Epithelial cell of prostate (primary cell): ENCODE data around the gene EVA1C.
"Not testable (repeated sequence)": the region's sequence is repeated elsewhere in the genome, so short reads cannot be mapped to it uniquely, and the experiment has no call there.

Source experiments
- DNase-seq: peaks from one replicate; pipeline ENCODE4 v3.0.0-alpha.2; 2011; ENCODE audit warnings: low read depth, low spot score
- H3K27ac ChIP-seq: fragments of 450-650 bp; 2 replicates; pipeline ENCODE4 v1.5.1; 2017; ENCODE audit warnings: mild to moderate bottlenecking

Gene EVA1C

DNA sequence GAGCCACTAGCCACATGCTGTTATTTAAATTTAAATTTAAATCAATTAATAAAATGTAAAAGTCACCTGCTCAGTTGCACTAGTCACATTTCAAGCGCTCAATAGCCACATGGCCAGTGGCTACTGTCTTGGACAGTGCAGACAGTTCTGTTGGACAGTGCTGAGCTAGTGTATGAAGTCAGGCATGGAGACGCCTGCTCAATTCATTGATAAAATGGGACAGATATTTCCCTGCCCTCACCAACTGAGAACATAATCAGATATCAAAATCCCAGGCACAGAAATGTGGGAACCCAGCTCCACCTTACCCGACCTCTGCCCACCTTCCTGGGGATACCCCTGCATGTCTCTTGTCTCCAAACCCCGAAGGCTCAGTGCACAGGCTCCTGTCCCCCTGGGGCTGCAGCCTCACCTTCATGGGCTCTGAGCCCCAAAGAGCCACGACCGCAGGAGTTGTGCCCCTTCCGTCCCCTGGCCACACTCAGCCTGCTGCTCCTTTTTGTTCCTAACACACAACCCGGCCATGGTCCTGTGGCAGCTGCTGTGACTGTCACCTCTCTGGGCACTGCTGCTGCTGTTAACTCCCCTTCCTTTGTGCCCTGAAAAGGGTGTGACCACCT, 109.3 kb downstream of the EVA1C start:
- no peak overlapping the region for H3K27ac ChIP-seq
- DNase-seq, result no peak

DNA sequence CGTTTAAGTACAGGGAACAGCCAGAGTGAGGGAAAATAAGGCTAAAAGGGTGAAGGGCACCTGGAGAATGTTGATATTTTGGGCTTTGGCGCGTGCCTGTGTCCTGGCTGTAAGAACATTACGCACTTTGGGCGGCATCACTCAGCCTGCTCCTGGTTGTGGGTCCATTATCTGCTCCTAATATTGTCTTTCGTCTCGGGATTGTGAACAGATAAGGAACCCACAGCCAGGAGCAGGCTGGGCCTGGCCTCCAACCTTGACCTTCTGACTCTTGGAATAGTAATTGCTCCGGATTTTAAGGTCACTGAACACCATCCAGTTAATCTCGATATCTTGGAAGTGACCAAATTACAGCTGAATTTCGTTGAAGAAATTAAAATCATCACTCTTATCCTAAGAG, 111.0 kb downstream of the EVA1C start:
- no peak for DNase-seq
- H3K27ac ChIP-seq, result no peak overlapping the region

DNA sequence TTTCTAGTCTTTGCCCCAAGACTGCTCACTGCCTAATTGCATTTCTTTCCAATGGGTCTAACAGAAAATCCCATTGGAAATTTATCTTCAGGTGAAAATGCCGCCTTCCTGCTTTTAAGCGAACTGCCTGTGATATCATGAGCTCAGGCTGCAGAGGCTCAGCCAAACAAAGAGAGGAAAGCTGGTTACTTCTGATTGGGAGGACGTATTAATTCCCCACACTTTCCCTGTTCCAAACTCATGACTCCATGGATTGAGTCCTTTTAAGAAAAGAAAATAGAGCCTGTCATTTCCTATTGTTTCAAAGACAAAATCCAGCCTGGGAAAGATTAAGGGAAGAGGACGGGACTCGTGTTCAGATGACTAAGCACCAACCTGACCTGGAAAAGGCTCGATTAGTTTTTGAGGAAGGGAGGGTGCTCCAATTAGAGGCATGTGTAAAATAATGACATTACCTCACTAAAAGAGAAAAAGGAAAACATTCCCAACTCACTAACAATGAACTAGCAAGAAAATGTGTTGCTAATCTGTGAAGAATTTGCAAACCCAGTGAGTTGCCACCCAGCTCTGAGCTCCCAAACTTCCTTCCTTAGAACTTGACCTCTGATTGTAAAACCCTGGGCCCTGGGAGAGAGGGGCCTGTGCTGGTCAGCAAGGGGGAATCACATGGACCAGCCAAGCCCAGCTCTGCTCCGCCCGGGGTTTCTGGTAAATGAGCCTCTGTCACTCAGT, 111.6 kb downstream of the EVA1C start:
- DNase-seq, result no peak
- H3K27ac ChIP-seq, result peak overlapping the region; percentile 24

DNA sequence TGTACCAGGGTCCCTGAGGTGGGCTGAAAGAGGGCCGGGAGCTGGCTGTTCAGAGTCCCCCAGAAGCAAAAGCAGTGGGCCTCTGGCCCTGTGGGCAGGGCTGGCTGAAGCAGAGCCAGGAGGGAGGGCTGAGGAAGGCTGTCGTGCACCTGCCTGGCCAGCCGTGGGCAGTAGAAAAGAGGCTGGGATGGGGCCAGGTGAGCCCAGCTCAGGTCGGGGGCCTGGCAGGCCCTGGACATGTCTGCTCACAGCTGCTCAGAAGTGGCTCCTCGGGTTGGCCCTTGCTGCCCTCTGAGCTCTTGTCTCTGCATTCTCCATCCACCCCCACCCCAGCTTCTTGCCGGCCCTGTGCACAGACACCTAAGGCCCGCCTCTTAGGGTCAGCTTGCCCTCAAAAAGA, 112.8 kb downstream of the EVA1C start:
- DNase-seq, result no peak
- no peak overlapping the region for H3K27ac ChIP-seq

DNA sequence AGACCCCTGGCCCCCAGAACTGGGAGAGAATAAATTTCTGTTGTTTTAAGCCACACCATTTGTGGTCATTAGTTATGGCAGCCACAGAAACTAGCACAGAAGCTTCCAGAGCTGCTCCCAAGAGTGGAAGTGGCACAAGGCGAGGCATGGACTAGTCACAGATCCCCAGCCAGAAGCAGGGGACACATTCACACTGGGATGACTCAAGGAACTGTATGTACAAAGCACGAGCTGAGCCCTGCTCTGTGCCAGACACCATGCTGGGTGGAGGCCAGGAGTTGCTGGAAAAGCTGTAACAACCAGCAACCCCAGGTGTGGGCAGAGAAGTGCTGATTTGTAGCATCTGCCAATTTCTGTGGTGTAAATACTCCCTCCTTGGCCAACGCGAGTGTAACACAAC, 117.2 kb downstream of the EVA1C start:
- no peak for DNase-seq
- peak overlapping the region; percentile 16 for H3K27ac ChIP-seq

DNA sequence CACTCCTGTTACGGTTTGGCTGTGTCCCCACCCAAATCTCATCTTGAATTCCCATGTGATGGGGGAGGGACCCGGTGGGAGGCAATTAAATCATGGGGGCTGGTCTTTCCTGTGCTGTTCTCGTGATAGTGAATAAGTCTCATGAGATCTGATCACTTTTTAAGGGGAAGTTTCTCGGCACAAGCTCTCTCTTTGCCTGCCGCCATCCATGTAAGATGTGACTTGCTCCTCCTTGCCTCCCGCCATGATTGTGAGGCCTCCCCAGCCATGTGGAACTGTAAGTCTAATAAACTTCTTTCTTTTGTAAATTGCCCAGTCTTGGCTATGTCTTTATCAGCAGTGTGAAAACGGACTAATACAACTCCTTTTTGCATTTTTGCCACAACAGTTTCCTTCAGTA, 118.3 kb downstream of the EVA1C start:
- not testable (repeated sequence) for H3K27ac ChIP-seq, DNase-seq

DNA sequence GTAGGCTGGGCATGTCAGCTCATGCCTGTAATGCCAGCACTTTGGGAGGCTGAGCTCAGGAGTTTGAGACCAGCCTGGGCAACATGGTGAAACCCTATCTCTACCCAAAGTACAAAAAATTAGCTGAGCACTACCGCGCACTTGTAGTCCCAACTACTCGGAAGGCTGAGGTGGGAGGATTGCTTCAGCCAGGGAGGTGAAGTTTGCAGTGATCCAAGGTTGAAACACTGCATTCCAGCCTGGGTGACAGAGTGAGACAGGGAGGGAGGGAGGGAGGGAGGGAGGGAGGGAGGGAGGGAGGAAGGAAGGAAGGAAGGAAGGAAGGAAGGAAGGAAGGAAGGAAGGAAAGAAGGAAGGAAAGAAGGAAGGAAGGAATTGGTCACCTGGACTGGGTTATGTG, 119.1 kb downstream of the EVA1C start:
- not testable (repeated sequence) for H3K27ac ChIP-seq, DNase-seq

DNA sequence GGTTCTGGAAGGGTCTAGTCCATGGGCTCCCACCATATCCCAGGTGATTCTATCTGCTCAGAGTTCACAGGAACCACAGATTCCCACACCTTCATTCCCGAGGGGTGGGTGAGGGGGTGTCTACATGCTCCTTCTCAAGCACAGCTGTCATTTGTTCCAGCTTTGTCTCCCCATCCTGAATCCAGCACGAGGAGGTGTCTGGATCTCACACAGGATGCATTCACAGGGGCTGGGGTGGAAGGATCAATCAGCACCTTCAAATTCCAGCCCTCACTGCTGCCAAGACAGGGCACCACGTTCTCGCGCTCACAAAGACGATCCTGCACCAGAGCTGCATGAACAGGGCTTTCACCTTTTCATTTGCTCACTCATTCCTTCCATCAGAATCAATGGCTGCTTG, 120.1 kb downstream of the EVA1C start:
- H3K27ac ChIP-seq, result no peak overlapping the region
- no peak for DNase-seq

DNA sequence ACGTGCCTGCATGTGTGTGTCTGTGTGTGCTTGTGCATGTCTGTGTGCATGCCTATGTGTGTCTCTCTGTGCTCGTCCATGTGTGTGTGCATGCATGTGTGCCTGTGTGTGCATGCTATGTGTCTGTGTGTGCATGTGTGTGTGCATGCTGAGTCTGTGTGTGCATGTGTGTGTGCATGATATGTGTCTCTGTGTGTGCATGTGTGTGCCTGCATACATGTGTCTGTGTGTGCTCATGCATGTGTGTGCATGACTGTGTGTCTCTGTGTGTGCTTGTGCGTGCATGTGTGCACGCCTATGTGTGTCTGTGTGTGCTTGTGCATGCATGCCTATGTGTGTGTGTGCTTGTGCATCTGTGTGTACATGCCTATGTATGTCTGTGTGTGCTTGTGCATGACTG, 120.5 kb downstream of the EVA1C start:
- no peak overlapping the region for H3K27ac ChIP-seq
- no peak for DNase-seq

DNA sequence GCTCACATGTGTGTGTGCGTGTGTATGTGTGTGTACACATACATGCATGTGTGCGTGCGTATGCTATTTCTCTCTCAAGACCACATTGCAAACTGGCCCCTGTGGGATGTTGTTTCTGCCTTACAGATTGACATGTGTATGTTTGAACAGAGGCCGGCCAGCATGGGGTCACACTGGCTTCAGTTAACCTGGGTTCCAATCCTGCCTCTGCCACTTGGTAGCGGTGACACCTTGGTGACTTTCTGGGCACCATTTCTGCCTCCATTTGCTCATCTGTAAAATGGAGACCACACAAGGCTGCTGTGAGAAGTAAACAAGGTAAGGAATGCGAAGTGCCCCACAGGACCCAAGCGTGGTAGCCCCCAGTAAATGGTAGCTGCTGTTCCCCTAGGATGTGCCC, 121.1 kb downstream of the EVA1C start:
- no peak for DNase-seq
- no peak overlapping the region for H3K27ac ChIP-seq

DNA sequence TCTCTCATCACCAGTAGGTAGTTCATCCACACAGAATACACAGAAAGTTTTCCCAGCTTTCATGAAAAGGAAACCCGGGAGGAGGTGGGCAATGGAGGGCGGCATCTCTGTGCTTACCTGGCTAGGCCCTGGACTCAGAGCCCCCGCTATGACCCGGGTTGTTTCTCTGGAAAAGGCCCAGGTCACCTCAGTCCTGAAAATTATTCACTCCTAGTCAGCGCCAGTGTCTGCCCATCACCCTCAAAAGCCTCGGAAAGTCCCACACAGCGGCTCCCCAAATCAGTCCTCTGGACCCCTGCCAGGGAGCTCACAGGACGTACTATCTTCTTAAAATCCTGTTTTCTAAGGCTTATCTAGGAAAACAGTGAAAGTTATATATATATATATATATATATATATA, 121.6 kb downstream of the EVA1C start:
- H3K27ac ChIP-seq, result no peak overlapping the region
- DNase-seq, result no peak

DNA sequence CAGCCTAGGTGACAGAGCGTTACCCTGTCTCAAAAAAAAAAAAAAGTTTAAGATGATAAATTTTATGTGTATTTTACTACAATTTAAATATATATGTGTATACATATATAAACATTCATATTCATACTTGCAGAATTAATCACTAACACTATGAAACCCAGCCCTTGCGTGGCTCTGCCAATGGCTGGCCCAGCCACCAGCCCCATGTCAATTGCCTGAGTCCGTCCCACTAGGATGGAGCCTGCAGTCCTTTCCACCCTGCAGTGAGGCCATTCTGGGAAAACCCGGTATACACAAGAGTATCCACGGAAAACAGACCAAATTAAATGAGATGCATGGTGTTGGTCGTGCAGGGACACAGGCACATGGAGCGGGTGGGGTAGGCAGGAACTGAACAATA, 123.1 kb downstream of the EVA1C start:
- DNase-seq, result no peak
- no peak overlapping the region for H3K27ac ChIP-seq

DNA sequence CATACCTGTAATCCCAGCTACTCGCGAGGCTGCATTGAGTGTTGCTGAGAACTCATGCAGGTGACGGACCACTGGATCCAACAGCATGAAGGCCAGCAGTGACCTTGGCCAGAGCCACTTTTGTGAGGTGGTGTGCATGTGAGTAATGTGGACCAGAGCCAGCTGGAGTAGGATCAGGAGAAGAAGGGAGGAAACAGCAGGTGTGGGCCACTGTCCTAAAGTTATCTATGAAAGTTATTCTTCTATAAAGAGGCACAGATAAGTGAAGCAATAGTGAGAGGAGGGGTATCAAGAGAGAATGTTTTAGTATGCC, 125.0 kb downstream of the EVA1C start:
- no peak for DNase-seq
- H3K27ac ChIP-seq, result no peak overlapping the region

DNA sequence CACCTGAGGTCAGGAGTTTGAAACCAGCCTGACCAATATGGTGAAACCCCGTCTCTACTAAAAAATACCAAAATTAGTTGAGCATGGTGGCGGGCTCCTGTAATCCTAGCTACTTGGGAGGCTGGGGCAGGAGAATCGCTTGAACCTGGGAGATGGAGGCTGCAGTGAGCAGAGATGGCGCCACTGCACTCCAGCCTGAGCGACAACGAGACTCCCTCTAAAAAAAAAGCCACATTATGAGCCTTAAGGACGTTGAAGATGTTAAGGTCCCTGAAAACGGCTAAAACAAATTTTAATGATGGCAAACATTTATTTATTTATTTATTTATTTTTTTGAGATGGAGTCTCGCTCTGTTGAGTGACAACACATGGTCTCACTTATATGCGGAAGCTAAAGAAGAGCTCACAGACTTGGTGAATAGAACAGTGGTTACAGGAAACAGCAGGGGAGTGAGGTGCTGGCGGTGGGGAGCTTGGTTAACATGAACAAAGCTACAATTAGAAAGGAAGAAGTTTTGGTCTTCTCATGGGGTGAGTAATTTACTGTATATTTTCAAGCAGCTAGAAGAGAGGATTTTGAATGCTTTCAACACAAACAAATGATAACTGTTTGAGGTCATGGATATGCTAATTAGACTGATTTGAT, 125.8 kb downstream of the EVA1C start:
- no peak for DNase-seq
- no peak overlapping the region for H3K27ac ChIP-seq

DNA sequence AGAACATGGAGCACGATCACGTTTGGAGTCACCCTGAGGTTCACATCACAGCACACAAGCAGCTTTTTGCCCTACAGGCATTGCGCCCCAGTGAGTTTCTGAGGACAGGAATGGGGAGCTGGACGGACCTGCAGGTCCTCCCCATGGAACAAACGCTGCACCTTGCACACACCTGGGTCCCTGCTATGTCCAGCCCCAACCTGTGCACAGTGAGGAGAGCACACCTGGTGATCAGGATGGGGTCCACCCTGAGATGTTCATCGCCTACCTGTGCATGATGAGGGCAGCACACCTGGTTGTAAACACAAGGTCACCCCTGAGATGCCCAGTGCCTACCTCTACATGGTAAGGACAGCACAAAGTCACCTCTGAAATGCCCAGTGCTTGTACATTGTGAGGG, 126.9 kb downstream of the EVA1C start:
- no peak overlapping the region for H3K27ac ChIP-seq
- no peak for DNase-seq

DNA sequence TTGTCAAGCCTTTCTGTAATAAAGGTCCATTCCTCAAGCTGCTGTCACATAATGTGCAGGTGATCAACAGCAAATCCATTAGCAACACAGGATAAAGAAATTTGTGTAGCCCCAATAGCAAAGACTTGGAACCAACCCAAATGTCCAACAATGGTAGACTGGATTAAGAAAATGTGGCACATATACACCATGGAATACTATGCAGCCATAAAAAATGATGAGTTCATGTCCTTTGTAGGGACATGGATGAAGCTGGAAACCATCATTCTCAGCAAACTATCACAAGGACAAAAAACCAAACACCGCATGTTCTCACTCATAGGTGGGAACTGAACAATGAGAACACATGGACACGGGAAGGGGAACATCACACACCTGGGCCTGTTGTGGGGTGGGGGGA, 130.6 kb downstream of the EVA1C start:
- not testable (repeated sequence) for DNase-seq, H3K27ac ChIP-seq

DNA sequence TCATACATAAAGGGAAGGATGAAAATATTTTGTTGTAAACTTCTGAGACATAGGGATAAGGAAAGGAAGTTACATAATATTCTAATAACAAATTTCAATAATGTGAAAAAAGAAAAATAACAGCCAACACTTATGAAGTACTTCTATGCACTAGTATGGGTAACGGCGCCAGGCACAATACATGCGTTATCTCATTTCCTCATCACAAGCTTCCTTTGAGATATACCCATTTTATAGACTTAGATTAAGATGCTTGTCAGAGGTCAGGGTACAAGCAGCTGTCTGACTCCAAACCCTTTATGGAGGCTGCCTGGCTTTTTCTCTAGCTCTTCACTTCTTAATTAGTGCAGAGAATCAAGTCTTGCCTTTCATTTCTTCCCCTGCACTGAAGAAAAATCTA, 131.5 kb downstream of the EVA1C start:
- H3K27ac ChIP-seq, result no peak overlapping the region
- DNase-seq, result no peak

DNA sequence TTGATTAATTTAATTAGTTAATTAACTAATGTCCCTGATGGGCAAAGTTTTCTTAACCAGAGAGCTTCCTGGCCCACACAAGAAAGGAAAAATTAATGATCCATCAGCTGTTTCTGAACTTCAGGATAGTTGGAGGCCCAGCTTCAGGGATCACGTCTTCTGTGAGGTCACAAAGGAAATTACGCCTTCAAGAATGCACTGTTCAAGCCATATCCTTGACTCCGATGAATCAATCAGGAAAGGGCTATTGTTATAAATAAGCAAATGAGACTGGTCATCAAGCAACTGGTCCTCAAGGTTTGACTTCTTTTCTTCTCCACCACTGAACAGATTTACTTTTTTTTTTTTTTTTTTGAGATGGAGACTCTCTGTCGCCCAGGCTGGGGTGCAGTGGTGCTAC, 132.2 kb downstream of the EVA1C start:
- no peak for DNase-seq
- no peak overlapping the region for H3K27ac ChIP-seq

DNA sequence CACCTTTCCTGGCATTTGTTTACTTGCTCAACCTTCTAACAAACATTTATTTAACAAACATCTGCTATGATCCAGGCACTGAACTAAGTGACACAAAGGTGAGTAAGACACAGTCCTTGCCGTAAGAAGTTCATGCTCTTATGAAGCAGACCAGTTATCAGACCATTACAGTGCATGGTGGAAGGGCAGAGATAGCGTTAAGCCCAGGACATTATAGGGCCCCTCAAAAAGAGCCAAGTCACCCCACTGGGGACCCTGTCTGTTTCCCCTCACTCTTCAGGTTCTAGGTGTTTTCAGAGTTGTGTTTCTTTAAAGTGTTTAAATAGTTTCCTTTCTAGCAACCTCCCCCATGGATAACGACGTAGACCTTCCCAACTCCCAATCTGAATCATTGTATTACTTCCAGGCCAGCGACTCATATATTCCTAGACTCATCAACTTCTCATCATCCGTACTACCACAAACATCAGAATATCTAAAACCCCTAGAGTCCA, 133.5 kb downstream of the EVA1C start:
- DNase-seq, result no peak
- no peak overlapping the region for H3K27ac ChIP-seq

DNA sequence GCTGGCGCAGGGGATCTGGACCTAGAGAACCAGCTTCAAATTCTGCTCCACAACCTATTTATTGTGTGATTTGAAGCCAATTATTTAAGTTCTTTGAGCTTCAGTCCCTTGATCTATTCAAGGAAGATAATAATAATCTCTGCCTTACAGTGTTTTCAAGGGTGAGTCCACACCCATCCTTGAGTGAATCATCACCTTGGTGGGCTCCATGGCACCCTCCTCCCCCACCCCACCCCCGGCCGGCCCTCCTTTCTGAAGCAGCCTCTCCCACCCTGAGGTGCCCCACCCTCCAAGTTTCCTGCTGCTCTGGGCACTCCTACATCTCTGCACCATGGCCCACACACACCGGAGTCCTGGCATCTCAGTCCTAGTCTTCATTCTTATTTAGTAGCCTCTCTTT, 134.5 kb downstream of the EVA1C start:
- no peak for DNase-seq
- no peak overlapping the region for H3K27ac ChIP-seq

DNA sequence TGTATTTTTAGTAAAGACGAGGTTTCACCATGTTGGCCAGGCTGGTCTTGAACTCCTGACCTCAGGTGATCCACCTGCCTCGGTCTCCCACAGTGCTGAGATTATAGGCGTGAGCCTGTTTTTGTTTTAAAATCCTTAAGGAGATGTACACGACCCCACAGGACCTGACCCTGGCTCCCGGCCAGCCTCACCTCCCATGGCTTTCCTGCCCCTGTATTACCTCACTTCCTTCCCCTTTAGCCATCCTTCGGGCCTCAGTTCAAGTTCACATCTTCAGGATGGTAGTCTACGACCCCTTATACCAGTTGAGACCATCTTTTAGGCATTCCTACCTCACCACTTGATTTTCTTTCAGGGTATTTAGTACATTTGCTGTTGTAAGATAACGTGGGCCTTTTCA, 136.5 kb downstream of the EVA1C start:
- DNase-seq, result no peak
- no peak overlapping the region for H3K27ac ChIP-seq

DNA sequence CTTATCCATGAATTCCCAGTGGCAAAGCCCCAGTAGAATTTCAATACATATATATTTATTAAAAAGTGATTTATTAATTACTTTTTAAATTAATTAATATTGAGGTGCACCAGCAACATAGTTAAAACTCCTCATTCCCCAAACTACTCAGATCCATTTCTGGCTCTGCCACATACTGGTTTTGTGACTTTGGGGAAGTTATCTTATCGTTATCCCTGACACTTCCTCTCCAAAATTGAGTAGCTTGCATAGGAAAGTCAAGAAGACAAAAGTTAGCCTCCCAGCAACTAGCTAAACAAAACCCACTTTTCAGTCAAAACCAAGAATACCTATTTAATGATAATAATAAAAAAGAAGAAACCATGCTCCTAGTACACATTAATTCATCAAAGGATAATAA, 136.9 kb downstream of the EVA1C start:
- DNase-seq, result no peak

More for the DNA sequence above, 136.9 kb downstream of the EVA1C start:
- no peak overlapping the region for H3K27ac ChIP-seq
